H9 (cell line): ENCODE measurements around the gene OR11G2. TPM values are rescaled to one million over a fixed set of nuclear protein-coding genes. Genes with fewer than 3 reads are reported as not detected.

Experiments used
- DNase-seq: peaks from one replicate; pipeline ENCODE4 v3.0.0-alpha.2; 2017
- H2AFZ ChIP-seq: one replicate; pipeline ENCODE4 v1.6.1; 2013; ENCODE audit warnings: mild to moderate bottlenecking, low read length, control low read depth, moderate library complexity
- H2AK5ac ChIP-seq: 2 replicates; pipeline ENCODE4 v1.6.1; 2013; ENCODE audit warnings: low read length, control low read depth, mixed read lengths; ENCODE audit not compliant: insufficient read length
- H2BK120ac ChIP-seq: one replicate; pipeline ENCODE4 v1.6.1; 2013; ENCODE audit warnings: low read depth, mild to moderate bottlenecking, low read length, control low read depth, inconsistent platforms; ENCODE audit not compliant: poor library complexity, severe bottlenecking
- H2BK12ac ChIP-seq: 2 replicates; pipeline ENCODE4 v1.6.1; 2013; ENCODE audit warnings: low read length, control low read depth, mixed read lengths, low read depth; ENCODE audit not compliant: insufficient read length
- H2BK15ac ChIP-seq: 2 replicates; pipeline ENCODE4 v1.6.1; 2013; ENCODE audit warnings: low read depth, low read length, control low read depth
- H2BK20ac ChIP-seq: one replicate; pipeline ENCODE4 v1.6.1; 2013; ENCODE audit warnings: low read depth, mild to moderate bottlenecking, low read length, control low read depth, inconsistent platforms; ENCODE audit not compliant: poor library complexity, severe bottlenecking
- H2BK5ac ChIP-seq: 2 replicates; pipeline ENCODE4 v1.6.1; 2013; ENCODE audit warnings: low read length, control low read depth, mixed read lengths; ENCODE audit not compliant: insufficient read length
- H3K14ac ChIP-seq: 2 replicates; pipeline ENCODE4 v1.6.1; 2013; ENCODE audit warnings: low read length, control low read depth; ENCODE audit not compliant: insufficient read depth
- H3K18ac ChIP-seq: 2 replicates; pipeline ENCODE4 v1.6.1; 2013; ENCODE audit warnings: low read depth, mild to moderate bottlenecking, mixed read lengths, low read length, control low read depth; ENCODE audit not compliant: insufficient read length
- H3K23ac ChIP-seq: 2 replicates; pipeline ENCODE4 v1.6.1; 2013; ENCODE audit warnings: low read length, control low read depth, mixed read lengths, low read depth; ENCODE audit not compliant: insufficient read length
- H3K23me2 ChIP-seq: 2 replicates; pipeline ENCODE4 v1.6.1; 2013; ENCODE audit warnings: low read depth, mild to moderate bottlenecking, mixed read lengths, low read length, control low read depth; ENCODE audit not compliant: insufficient read length, poor library complexity, severe bottlenecking
- H3K27ac ChIP-seq: 2 replicates; pipeline ENCODE4 v1.5.1; 2013; ENCODE audit warnings: low read length, control low read depth, mixed read lengths, low read depth; ENCODE audit not compliant: insufficient read length
- H3K27me3 ChIP-seq: 2 replicates; pipeline ENCODE4 v1.6.1; 2013; ENCODE audit warnings: low read length, control low read depth, inconsistent platforms; ENCODE audit not compliant: insufficient read depth
- H3K4ac ChIP-seq: 2 replicates; pipeline ENCODE4 v1.6.1; 2013; ENCODE audit warnings: low read depth, mild to moderate bottlenecking, control low read depth, inconsistent platforms, low read length, moderate library complexity
- H3K4me1 ChIP-seq: 2 replicates; pipeline ENCODE4 v1.6.1; 2013; ENCODE audit warnings: low read length, control low read depth, inconsistent platforms; ENCODE audit not compliant: insufficient read depth
- H3K4me2 ChIP-seq: 2 replicates; pipeline ENCODE4 v1.6.1; 2013; ENCODE audit warnings: low read length, control low read depth, mixed read lengths; ENCODE audit not compliant: insufficient read length, insufficient read depth
- H3K56ac ChIP-seq: 2 replicates; pipeline ENCODE4 v1.6.1; 2013; ENCODE audit warnings: low read depth, mild to moderate bottlenecking, mixed read lengths, low read length, control low read depth; ENCODE audit not compliant: insufficient read length
- H3K79me1 ChIP-seq: 2 replicates; pipeline ENCODE4 v1.6.1; 2013; ENCODE audit warnings: low read depth, mild to moderate bottlenecking, moderate library complexity, low read length, control low read depth, inconsistent platforms; ENCODE audit not compliant: insufficient read depth, poor library complexity, severe bottlenecking
- H3K79me2 ChIP-seq: 2 replicates; pipeline ENCODE4 v1.6.1; 2013; ENCODE audit warnings: low read length, control low read depth, inconsistent platforms; ENCODE audit not compliant: insufficient read depth
- H3K9ac ChIP-seq: 2 replicates; pipeline ENCODE4 v1.6.1; 2013; ENCODE audit warnings: low read length, control low read depth, mixed read lengths; ENCODE audit not compliant: insufficient read length; ENCODE audit errors: extremely low read depth
- H3K9me3 ChIP-seq: one replicate; pipeline ENCODE4 v1.6.1; 2013; ENCODE audit warnings: low read depth, low read length, inconsistent platforms; ENCODE audit not compliant: control insufficient read depth
- H3T11ph ChIP-seq: one replicate; pipeline ENCODE4 v1.6.1; 2013; ENCODE audit warnings: mild to moderate bottlenecking, low read length, control low read depth, inconsistent platforms
- H4K20me1 ChIP-seq: one replicate; pipeline ENCODE4 v1.6.1; 2013; ENCODE audit not compliant: control insufficient read depth, insufficient read length, insufficient read depth
- H4K5ac ChIP-seq: 2 replicates; pipeline ENCODE4 v1.6.1; 2013; ENCODE audit warnings: low read depth, mild to moderate bottlenecking, mixed read lengths, low read length, control low read depth; ENCODE audit not compliant: insufficient read length
- H4K8ac ChIP-seq: replicated peaks from 2 replicates; pipeline ENCODE4 v1.6.1; 2013; ENCODE audit warnings: low read length, control low read depth, mixed read lengths, low read depth; ENCODE audit not compliant: insufficient read length
- H4K91ac ChIP-seq: 2 replicates; pipeline ENCODE4 v1.6.1; 2013; ENCODE audit warnings: low read depth, mild to moderate bottlenecking, moderate library complexity, mixed read lengths, low read length, control low read depth; ENCODE audit not compliant: insufficient read length
- H3K27ac Mint-ChIP-seq, 3 experiments: 2 replicates in 2 of 3; 3 replicates in 1 of 3; pipeline ENCODE4 v1.8.0; 2020 to 2021; ENCODE audit warnings: mixed read lengths in 3 of 3, mild to moderate bottlenecking in 1 of 3, moderate library complexity in 1 of 3
- H3K27me3 Mint-ChIP-seq: 2 replicates; pipeline ENCODE4 v1.8.0; 2021; ENCODE audit warnings: low read depth, mild to moderate bottlenecking, moderate library complexity, mixed read lengths
- H3K36me3 Mint-ChIP-seq, 3 experiments: 2 replicates in 2 of 3; 3 replicates in 1 of 3; pipeline ENCODE4 v1.8.0; 2020 to 2021; ENCODE audit warnings: low read depth in 3 of 3, mixed read lengths in 3 of 3; ENCODE audit not compliant: insufficient read depth in 1 of 3
- H3K4me1 Mint-ChIP-seq, 2 experiments: 2 replicates each; pipeline ENCODE4 v1.8.0; 2020; ENCODE audit warnings: mixed read lengths in 2 of 2
- H3K4me3 Mint-ChIP-seq, 2 experiments: 2 replicates in 1 of 2; 3 replicates in 1 of 2; pipeline ENCODE4 v1.8.0; 2020 to 2021; ENCODE audit warnings: mild to moderate bottlenecking in 2 of 2, mixed read lengths in 2 of 2, moderate library complexity in 1 of 2
- H3K9me3 Mint-ChIP-seq, 2 experiments: 2 replicates in 1 of 2; 3 replicates in 1 of 2; pipeline ENCODE4 v1.8.0; 2020; ENCODE audit warnings: mild to moderate bottlenecking in 2 of 2, mixed read lengths in 2 of 2, moderate library complexity in 1 of 2
- WGBS: extraction: QIAGEN DNeasy Blood & Tissue Kit; methylation state at CpG from one replicate; pipeline ENCODE4 v1.1.7; 2013; ENCODE audit warnings: missing lambda C conversion rate, low lambda C conversion rate, mixed read lengths; ENCODE audit not compliant: insufficient read length; ENCODE audit errors: extremely low coverage; 5-methylcytosine and 5-hydroxymethylcytosine counted together
- total RNA-seq: library from RNA; stranded (reverse); gene quantifications from 2 replicates; pipeline ENCODE4 v1.2.1, GENCODE V29; 2021
- TF ChIP-seq, protein P1 (sequence below): fragments of 200-600 bp; sonication (generic); conservative IDR thresholded peaks from 3 replicates; pipeline ENCODE4 v1.8.0; 2021; ENCODE audit warnings: antibody characterized with exemption, mild to moderate bottlenecking

Gene OR11G2
- total RNA-seq, 1 experiment from 2014 or later, result not detected

DNA sequence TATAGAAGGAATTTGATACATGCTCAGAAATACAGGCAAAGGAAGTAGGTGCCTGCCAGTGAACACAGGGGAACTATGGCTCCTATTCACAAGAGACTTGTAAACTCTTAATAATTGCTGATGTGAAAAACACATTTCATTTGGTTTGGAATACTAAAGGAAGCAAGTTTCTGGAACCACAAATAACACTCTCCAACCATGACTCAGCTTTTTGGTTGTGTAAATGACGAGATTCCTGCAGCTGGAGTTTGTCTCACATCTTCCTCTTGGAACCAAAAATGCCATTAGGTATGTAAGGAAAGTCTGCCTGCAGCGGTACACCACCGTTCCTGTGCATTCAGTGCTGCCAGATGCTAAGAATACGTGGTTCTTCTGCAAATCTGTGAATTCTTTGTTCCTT lies 28.3 kb downstream of the OR11G2 start:
- H3K27me3 ChIP-seq, result no peaks in the 10 kb centered on the region
- Mint-ChIP-seq H3K27me3 (no peaks in the 10 kb centered on the region; the same call in none of the 2 replicates), H3K9me3 (peaks cover 84 to 90% of the 10 kb centered on the region in 2 experiments), H3K4me1 (no peaks in the 10 kb centered on the region), H3K36me3 (peaks cover 6 to 21% (median 9%) of the 10 kb centered on the region in 3 experiments; a peak in 4 of 7 replicates), H3K4me3 (no peak overlapping the region), H3K27ac (no peak overlapping the region)
- no peak overlapping the region for H3K56ac ChIP-seq
- TF ChIP-seq, protein P1, sequence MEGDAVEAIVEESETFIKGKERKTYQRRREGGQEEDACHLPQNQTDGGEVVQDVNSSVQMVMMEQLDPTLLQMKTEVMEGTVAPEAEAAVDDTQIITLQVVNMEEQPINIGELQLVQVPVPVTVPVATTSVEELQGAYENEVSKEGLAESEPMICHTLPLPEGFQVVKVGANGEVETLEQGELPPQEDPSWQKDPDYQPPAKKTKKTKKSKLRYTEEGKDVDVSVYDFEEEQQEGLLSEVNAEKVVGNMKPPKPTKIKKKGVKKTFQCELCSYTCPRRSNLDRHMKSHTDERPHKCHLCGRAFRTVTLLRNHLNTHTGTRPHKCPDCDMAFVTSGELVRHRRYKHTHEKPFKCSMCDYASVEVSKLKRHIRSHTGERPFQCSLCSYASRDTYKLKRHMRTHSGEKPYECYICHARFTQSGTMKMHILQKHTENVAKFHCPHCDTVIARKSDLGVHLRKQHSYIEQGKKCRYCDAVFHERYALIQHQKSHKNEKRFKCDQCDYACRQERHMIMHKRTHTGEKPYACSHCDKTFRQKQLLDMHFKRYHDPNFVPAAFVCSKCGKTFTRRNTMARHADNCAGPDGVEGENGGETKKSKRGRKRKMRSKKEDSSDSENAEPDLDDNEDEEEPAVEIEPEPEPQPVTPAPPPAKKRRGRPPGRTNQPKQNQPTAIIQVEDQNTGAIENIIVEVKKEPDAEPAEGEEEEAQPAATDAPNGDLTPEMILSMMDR, result no peak
- no peak for DNase-seq
- no peak overlapping the region for H3K4ac ChIP-seq
- H3T11ph ChIP-seq, result no peak overlapping the region
- no peak overlapping the region for H3K18ac ChIP-seq
- no peak overlapping the region for H3K14ac ChIP-seq
- H4K5ac ChIP-seq, result no peak overlapping the region
- WGBS, result no CpG with 5 or more reads among the region's 4 CpGs
- no peak overlapping the region for H2BK120ac ChIP-seq
- H2BK5ac ChIP-seq, result no peak overlapping the region
- no peak overlapping the region for H3K4me2 ChIP-seq
- no peak overlapping the region for H4K8ac ChIP-seq
- no peaks in the 10 kb centered on the region for H3K79me1 ChIP-seq
- no peaks in the 10 kb centered on the region for H3K4me1 ChIP-seq
- peaks cover 49% of the 10 kb centered on the region for H3K9me3 ChIP-seq
- H4K20me1 ChIP-seq, result no peaks in the 10 kb centered on the region
- no peaks in the 10 kb centered on the region for H3K23me2 ChIP-seq
- no peak overlapping the region for H2BK15ac ChIP-seq
- H3K27ac ChIP-seq, result no peak overlapping the region
- H4K91ac ChIP-seq, result no peak overlapping the region
- H3K23ac ChIP-seq, result no peak overlapping the region
- H3K79me2 ChIP-seq, result no peaks in the 10 kb centered on the region
- H2AFZ ChIP-seq, result no peak overlapping the region
- H2AK5ac ChIP-seq, result no peak overlapping the region
- no peak overlapping the region for H2BK12ac ChIP-seq
- no peak overlapping the region for H3K9ac ChIP-seq
- no peak overlapping the region for H2BK20ac ChIP-seq
